Hindlimb muscle (tissue), 1 donor: ENCODE data around the gene ATP6V1F. TPM values are rescaled to one million over a fixed set of nuclear protein-coding genes. Genes with fewer than 3 reads are reported as not detected.

Experiments used
- polyA plus RNA-seq: library from polyadenylated mRNA; unstranded; fragments of 120-200 nt; gene quantifications from one replicate; pipeline ENCODE4 v1.2.1, GENCODE V29; 2013; ENCODE audit not compliant: insufficient read length

Gene ATP6V1F
- polyA plus RNA-seq, 1 donor: 121 TPM

Other genes with a start within 250 kb of the ATP6V1F start
- gene GARIN1A, start 190.6 kb upstream of the ATP6V1F start, polyA plus RNA-seq: 2.1 TPM
- 214 TPM for gene CALU, start 123.5 kb upstream of the ATP6V1F start, polyA plus RNA-seq
- gene OPN1SW, start 87.1 kb upstream of the ATP6V1F start, polyA plus RNA-seq: 2.2 TPM
- 19.1 TPM for gene CCDC136, start 70.9 kb upstream of the ATP6V1F start, polyA plus RNA-seq
- 823 TPM for gene FLNC, start 32.5 kb upstream of the ATP6V1F start, polyA plus RNA-seq
- 2.2 TPM for gene KCP, start 47.9 kb downstream of the ATP6V1F start, polyA plus RNA-seq
- gene IRF5, start 75.1 kb downstream of the ATP6V1F start, polyA plus RNA-seq: 3.1 TPM
- gene TNPO3, start 192.3 kb downstream of the ATP6V1F start, polyA plus RNA-seq: 30.9 TPM